Measurements from ENCODE around the gene HNRNPA1. TPM values are rescaled to one million over a fixed set of nuclear protein-coding genes. Genes with fewer than 3 reads are reported as not detected.

Gene HNRNPA1
- total RNA-seq, 8 experiments from 2014 or later: 737 to 3,366 (median 1,605) TPM

- Histone ChIP-seq H3K4me3 (no peak overlapping the region), H3K27ac (no peak overlapping the region), H3K4me1 (replicated peaks in 1 of 2) (no peaks in the 10 kb centered on the region)
- peak in 6 of 8 experiments; percentile 12 to 46 (median 24) for ATAC-seq (replicated peaks in 6 of 8)
- in situ Hi-C loops (cut with MboI; ENCODE audit: low pct_unique_long_range_greater_than_20kb in 2 of 9, low sequenced_read_pairs in 9 of 9, unreplicated experiment in 9 of 9): no loop called here
- WGBS, 10 experiments: 0 to 90% (median 63%) methylated on average over 1 to 7 of the region's 9 CpGs; no CpG with 5 or more reads in 2 of the 10 experiments
These were observed 13.8 kb downstream of the HNRNPA1 start for GRCh38 chr12:54294152-54294952.

- Histone ChIP-seq H3K4me1 (replicated peaks in 1 of 2) (peaks cover 0 to under 1% of the 10 kb centered on the region in 2 donors), H3K27ac (no peak overlapping the region), H3K4me3 (no peak overlapping the region)
- ATAC-seq (replicated peaks in 6 of 8): peak in 2 of 8 experiments; percentile 7
- in situ Hi-C loops (cut with MboI; ENCODE audit: low pct_unique_long_range_greater_than_20kb in 2 of 9, low sequenced_read_pairs in 9 of 9, unreplicated experiment in 9 of 9): no loop called here
- WGBS, 10 experiments: 57 to 100% (median 82%) methylated on average over 1 to 5 of the region's 9 CpGs; no CpG with 5 or more reads in 2 of the 10 experiments
These were observed 14.5 kb downstream of the HNRNPA1 start for GRCh38 chr12:54294953-54295566.

- in situ Hi-C loops (cut with MboI; ENCODE audit: low pct_unique_long_range_greater_than_20kb in 2 of 9, low sequenced_read_pairs in 9 of 9, unreplicated experiment in 9 of 9): no loop called here
- 29 to 90% (median 79%) methylated on average over 1 to 5 of the region's 5 CpGs; no CpG with 5 or more reads in 3 of the 10 experiments for WGBS, 10 experiments
- Histone ChIP-seq H3K4me1 (replicated peaks in 1 of 2) (peaks cover 0 to 12% of the 10 kb centered on the region in 2 donors), H3K4me3 (no peak overlapping the region), H3K27ac (no peak overlapping the region)
- ATAC-seq (replicated peaks in 6 of 8): no peak
These were observed 16.0 kb downstream of the HNRNPA1 start for GRCh38 chr12:54296393-54297099.

GRCh38 chr12:54298904-54299303, 18.4 kb downstream of the HNRNPA1 start:
- no peak for ATAC-seq (replicated peaks in 6 of 8)
- Histone ChIP-seq H3K4me1 (replicated peaks in 1 of 2) (peaks cover 0 to 12% of the 10 kb centered on the region in 2 donors), H3K4me3 (no peak overlapping the region), H3K27ac (no peak overlapping the region)
- WGBS, 10 experiments: 70 to 100% (median 85%) methylated on average over 1 to 3 of the region's 5 CpGs; no CpG with 5 or more reads in 2 of the 10 experiments
- in situ Hi-C loops (cut with MboI; ENCODE audit: low pct_unique_long_range_greater_than_20kb in 2 of 9, low sequenced_read_pairs in 9 of 9, unreplicated experiment in 9 of 9): no loop called here

DNA sequence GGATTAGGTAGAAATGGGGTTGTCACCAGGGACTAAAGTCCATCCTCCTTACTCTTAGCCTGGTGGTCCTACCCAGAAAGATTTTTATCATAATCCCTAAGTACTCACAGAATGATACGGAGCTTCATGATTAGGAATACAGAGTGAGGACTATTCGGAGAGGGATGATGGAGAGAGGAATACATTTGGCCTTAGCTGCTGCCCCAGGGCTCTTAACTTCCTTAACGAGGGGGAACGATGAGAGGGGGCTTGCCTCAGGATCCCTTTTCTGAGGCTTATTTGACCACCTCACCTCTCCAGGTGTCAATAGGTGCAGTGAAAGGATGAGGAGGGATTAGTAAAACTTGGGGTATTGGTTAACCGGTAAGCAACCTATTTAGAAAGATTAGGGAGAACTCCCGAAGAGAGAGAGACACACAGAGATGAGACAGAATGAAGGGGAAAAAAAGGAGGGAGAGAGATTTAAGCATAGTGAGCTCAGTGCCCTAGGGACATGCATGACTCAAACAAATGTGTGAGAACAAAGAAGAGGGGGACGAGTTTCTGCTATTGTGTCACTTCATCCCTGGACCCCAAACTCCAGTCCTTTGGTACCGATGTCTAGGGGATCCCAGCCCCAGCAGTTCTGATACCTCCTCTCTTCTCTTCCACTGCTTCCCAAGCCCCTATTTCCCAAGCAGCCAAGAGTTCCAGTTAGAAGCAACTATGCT, 19.1 kb downstream of the HNRNPA1 start:
- 0 to 100% (median 50%) methylated on average over 1 to 7 of the region's 8 CpGs; no CpG with 5 or more reads in 1 of the 10 experiments for WGBS, 10 experiments
- ATAC-seq (replicated peaks in 6 of 8): peak in 1 of 8 experiments; percentile 8
- Histone ChIP-seq H3K4me1 (replicated peaks in 1 of 2) (peaks cover 2 to 12% of the 10 kb centered on the region in 2 donors), H3K27ac (no peak overlapping the region), H3K4me3 (no peak overlapping the region)
- in situ Hi-C loops (cut with MboI; ENCODE audit: low pct_unique_long_range_greater_than_20kb in 2 of 9, low sequenced_read_pairs in 9 of 9, unreplicated experiment in 9 of 9): no loop called here

DNA sequence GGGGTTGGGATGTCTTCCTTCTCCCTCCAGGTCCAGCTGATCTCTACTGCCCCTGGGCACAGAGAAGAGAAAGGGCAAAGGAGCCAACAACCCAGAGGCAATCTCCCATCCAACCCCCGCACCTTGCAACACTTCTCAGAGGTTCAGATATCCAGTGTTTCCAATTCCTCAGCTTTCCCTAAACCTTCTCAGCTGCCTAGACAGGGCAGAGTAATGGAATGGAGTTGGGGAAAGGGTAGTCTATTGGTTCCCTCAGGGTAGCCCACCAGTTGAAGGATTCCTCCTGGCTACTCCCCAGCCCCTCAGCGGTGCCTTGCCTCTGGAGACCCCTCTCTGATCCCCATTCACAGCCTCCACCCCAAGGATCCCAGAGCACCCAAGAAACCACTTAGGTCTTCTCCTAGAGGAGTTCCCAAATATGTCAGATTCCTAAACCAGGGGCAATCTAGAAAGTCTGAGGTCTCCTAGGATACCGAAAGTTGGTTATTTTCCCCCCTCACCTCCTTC, 19.8 kb downstream of the HNRNPA1 start:
- Histone ChIP-seq H3K27ac (no peak overlapping the region), H3K4me1 (replicated peaks in 1 of 2) (peaks cover 2 to 12% of the 10 kb centered on the region in 2 donors), H3K4me3 (no peak overlapping the region)
- in situ Hi-C loops (cut with MboI; ENCODE audit: low pct_unique_long_range_greater_than_20kb in 2 of 9, low sequenced_read_pairs in 9 of 9, unreplicated experiment in 9 of 9): no loop called here
- ATAC-seq (replicated peaks in 6 of 8): peak in 4 of 8 experiments; percentile 2 to 12 (median 6)
- 100% methylated on average over 1 of the region's 3 CpGs; no CpG with 5 or more reads in 8 of the 10 experiments for WGBS, 10 experiments

DNA sequence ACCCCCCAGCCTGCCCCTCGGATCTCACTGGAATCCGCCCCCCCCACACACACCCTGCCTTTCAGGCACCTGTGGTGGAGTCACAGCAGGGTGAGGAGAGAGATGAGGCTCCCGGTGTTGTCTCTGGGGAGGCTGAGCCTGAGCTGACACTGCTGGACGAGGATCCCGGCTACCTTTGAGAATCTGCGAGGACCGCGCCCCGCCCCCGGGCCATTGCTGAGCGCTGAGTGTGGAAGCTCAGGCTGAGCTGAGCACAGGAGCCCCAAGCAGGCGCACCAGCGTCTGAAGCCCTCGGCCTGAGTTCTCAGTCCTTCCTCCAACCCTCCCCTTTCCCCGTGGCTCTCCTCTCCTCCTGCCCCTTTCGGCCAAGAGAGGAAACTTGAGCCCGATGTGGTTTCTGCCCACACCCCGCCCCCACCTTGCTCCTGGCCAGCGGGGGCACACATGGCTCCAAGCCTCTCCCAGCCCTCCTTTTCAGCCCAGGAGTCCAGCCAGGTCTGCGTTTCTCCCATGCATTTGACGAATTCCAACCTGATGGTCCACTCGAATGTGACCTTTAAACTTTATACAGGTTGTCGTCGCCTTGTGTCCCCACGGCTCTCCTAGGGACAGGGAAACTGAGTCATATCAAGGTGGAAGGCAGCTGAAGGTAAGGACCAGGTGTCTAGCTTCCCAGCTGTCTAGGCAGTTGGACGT, 20.4 kb downstream of the HNRNPA1 start, which contains the start of gene NFE2:
Gene NFE2, minus strand, starts transcription at position 284 of the 696 bp plus-strand sequence. CDS start 5,767 bp downstream, outside the sequence.
- no peak within 1 kb of the TSS for H3K4me3 ChIP-seq
- 0 to 54% (median 22%) methylated on average over 1 to 4 of the region's 26 CpGs; no CpG with 5 or more reads in 4 of the 10 experiments for WGBS, 10 experiments
- ATAC-seq (replicated peaks in 6 of 8): peak; percentile 82 to 96 (median 94)
- no peak within 1 kb of the TSS for H3K27ac ChIP-seq
- in situ Hi-C loops (cut with MboI; ENCODE audit: low pct_unique_long_range_greater_than_20kb in 2 of 9, low sequenced_read_pairs in 9 of 9, unreplicated experiment in 9 of 9): no loop called here
- H3K4me1 ChIP-seq (replicated peaks in 1 of 2): peaks cover 2 to 12% of the 10 kb centered on the region in 2 donors

DNA sequence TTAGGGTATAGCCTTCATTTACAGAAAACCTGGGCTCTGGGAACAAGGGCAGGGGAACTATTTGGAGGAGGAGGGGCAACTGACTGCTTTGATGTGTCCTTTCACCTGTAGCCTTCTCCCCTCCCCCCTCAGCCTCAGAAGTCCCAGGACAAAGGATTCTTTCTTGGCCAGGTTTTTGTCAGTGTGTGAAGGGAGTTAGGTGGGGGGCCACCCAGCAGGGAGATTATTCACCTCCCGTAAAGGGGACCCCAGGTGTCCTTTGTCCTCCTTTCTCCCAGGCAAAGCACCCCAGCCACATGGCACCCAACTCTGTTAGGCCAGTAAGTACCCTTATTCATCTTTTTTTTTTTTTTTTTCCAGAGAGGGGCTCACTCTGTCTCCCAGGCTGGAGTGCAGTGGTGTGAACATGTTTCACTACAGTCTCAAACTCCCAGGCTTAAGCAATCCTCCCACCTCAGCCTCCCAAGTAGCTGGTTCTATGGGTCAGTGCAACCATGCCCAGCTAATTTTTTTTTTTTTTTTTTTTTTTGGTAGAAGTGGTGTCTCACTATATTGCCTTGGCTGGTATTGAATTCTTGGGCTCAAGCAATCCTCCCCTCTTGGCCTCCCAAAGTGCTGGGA, 21.0 kb downstream of the HNRNPA1 start:
- in situ Hi-C loops (cut with MboI; ENCODE audit: low pct_unique_long_range_greater_than_20kb in 2 of 9, low sequenced_read_pairs in 9 of 9, unreplicated experiment in 9 of 9): no loop called here
- Histone ChIP-seq H3K4me3 (no peak overlapping the region), H3K4me1 (replicated peaks in 1 of 2) (peaks cover 2 to 12% of the 10 kb centered on the region in 2 donors), H3K27ac (no peak overlapping the region)
- ATAC-seq (replicated peaks in 6 of 8): no peak
- WGBS, 10 experiments: 100% methylated on average over 1 of the region's 1 CpG; no CpG with 5 or more reads in 8 of the 10 experiments

GRCh38 chr12:54303640-54304039, 23.1 kb downstream of the HNRNPA1 start:
- in situ Hi-C loops (cut with MboI; ENCODE audit: low pct_unique_long_range_greater_than_20kb in 2 of 9, low sequenced_read_pairs in 9 of 9, unreplicated experiment in 9 of 9): no loop called here
- no peak overlapping the region for H3K27ac ChIP-seq
- H3K4me1 ChIP-seq (replicated peaks in 1 of 2): peaks cover 2 to 12% of the 10 kb centered on the region in 2 donors
- H3K4me3 ChIP-seq: no peak overlapping the region
- ATAC-seq (replicated peaks in 6 of 8): no peak

- ATAC-seq (replicated peaks in 6 of 8): peak in 3 of 8 experiments; percentile 14 to 28 (median 25)
- 10 to 50% (median 17%) methylated on average over 1 to 4 of the region's 12 CpGs; no CpG with 5 or more reads in 6 of the 10 experiments for WGBS, 10 experiments
- peaks cover 2 to 12% of the 10 kb centered on the region in 2 donors for H3K4me1 ChIP-seq (replicated peaks in 1 of 2)
- in situ Hi-C loops (cut with MboI; ENCODE audit: low pct_unique_long_range_greater_than_20kb in 2 of 9, low sequenced_read_pairs in 9 of 9, unreplicated experiment in 9 of 9): no loop called here
- no peak overlapping the region for H3K4me3 ChIP-seq
- no peak overlapping the region for H3K27ac ChIP-seq
These were observed 23.8 kb downstream of the HNRNPA1 start for GRCh38 chr12:54304187-54304810.
